ENCODE results near the gene ADISSP. TPM values are rescaled to one million over a fixed set of nuclear protein-coding genes. Genes with fewer than 3 reads are reported as not detected.

The ADISSP gene
- total RNA-seq, 6 experiments from 2014 or later: 86.0 to 105 (median 89.9) TPM

- no peak for DNase-seq
- H3K27me3 Mint-ChIP-seq (ENCODE audit: insufficient read depth): peaks cover 10% of the 10 kb centered on the region
- peaks cover 7% of the 10 kb centered on the region; the same call in 1 of the 2 replicates for H3K4me1 Mint-ChIP-seq (ENCODE audit: low read depth)
- H3K9me3 Mint-ChIP-seq: no peaks in the 10 kb centered on the region
- no peaks in the 10 kb centered on the region for H3K36me3 Mint-ChIP-seq (ENCODE audit: low read depth)
- H3K4me3 Mint-ChIP-seq: no peak overlapping the region
- no peak for TF ChIP-seq CTCF (IDR thresholded peaks at IDR 0.05)
- no peak overlapping the region for H3K27ac Mint-ChIP-seq
These were observed 60.0 kb downstream of the ADISSP start for GRCh38 chr20:3707508-3707899.

GRCh38 chr20:3706774-3707507 lies 60.6 kb downstream of the ADISSP start:
- peak; percentile 33 for DNase-seq
- Mint-ChIP-seq H3K4me1 (ENCODE audit: low read depth) (peaks cover 7% of the 10 kb centered on the region; the same call in 1 of the 2 replicates), H3K27ac (no peak overlapping the region), H3K9me3 (no peaks in the 10 kb centered on the region), H3K27me3 (ENCODE audit: insufficient read depth) (peaks cover 10% of the 10 kb centered on the region), H3K36me3 (ENCODE audit: low read depth) (no peaks in the 10 kb centered on the region), H3K4me3 (no peak overlapping the region)
- TF ChIP-seq CTCF (IDR thresholded peaks at IDR 0.05): no peak

- Mint-ChIP-seq H3K4me3 (no peak overlapping the region), H3K36me3 (ENCODE audit: low read depth) (no peaks in the 10 kb centered on the region), H3K4me1 (ENCODE audit: low read depth) (peaks cover 7% of the 10 kb centered on the region; the same call in 1 of the 2 replicates), H3K27ac (no peak overlapping the region), H3K27me3 (ENCODE audit: insufficient read depth) (peaks cover 9% of the 10 kb centered on the region), H3K9me3 (no peaks in the 10 kb centered on the region)
- TF ChIP-seq CTCF (IDR thresholded peaks at IDR 0.05): no peak
- no peak for DNase-seq
These were observed 61.4 kb downstream of the ADISSP start for GRCh38 chr20:3705970-3706739.

DNA sequence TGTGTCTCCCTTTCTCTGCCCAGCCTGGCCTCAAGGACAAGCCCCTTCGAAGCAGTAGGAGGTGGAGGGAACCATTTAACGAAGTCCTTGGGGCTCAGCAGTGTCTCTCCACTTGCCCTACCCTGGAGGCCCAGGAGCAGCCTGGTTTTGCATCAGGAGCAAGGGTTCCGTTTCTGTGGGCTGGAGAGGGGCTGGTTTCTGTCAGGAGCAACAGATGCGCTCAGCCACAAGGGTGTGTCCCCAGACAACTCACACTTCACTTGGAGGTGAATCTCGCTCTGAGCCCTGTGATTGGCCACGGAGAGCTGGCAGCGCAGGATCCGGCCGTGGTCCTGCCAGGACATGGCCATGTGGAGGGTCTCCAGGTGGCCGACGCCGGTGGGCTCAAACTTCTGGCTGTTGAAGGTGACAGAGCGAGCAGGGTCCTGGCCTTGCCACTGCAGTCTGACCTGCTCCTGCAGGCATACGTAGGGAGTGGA lies 62.0 kb downstream of the ADISSP start:
- Mint-ChIP-seq H3K27ac (no peak overlapping the region), H3K9me3 (no peaks in the 10 kb centered on the region), H3K27me3 (ENCODE audit: insufficient read depth) (peaks cover 9% of the 10 kb centered on the region), H3K36me3 (ENCODE audit: low read depth) (no peaks in the 10 kb centered on the region), H3K4me1 (ENCODE audit: low read depth) (peaks cover 7% of the 10 kb centered on the region; the same call in 1 of the 2 replicates), H3K4me3 (no peak overlapping the region)
- no peak for TF ChIP-seq CTCF (IDR thresholded peaks at IDR 0.05)
- no peak for DNase-seq

DNA sequence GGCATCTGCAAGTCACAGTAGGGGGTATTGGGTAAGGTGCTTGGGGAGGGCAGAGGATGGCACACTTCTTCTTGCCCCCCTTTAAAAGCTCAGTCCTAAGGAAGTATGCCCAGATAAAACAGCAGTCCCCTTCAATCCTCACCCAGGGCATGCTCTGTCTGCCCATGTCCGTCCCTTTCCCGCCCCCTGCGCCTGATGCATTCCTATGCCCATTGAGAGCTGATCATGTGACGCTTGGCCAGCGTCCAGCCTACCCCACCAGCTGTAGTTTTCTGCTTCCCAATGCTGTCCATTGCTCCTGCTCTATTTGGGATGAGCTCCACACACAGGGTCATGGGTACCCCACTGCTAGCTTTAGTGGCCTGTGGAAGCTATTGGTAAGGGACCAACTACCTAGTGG lies 63.5 kb downstream of the ADISSP start:
- TF ChIP-seq CTCF (IDR thresholded peaks at IDR 0.05): no peak
- H3K27me3 Mint-ChIP-seq (ENCODE audit: insufficient read depth): peaks cover 9% of the 10 kb centered on the region
- H3K4me1 Mint-ChIP-seq (ENCODE audit: low read depth): peaks cover 7% of the 10 kb centered on the region; the same call in 1 of the 2 replicates
- no peaks in the 10 kb centered on the region for H3K36me3 Mint-ChIP-seq (ENCODE audit: low read depth)
- H3K9me3 Mint-ChIP-seq: no peaks in the 10 kb centered on the region
- H3K4me3 Mint-ChIP-seq: no peak overlapping the region
- no peak overlapping the region for H3K27ac Mint-ChIP-seq
- no peak for DNase-seq

Other genes with a start within 250 kb of the ADISSP start
- gene GFRA4, start 104.4 kb downstream of the ADISSP start, total RNA-seq (2021; fragmentation: NEBNext Ultra II Directional; extraction: Animal tissue kit (Norgen Biotek cat#: 25700)): not detected
- gene ADAM33, start 85.7 kb downstream of the ADISSP start, total RNA-seq (2021; fragmentation: NEBNext Ultra II Directional; extraction: Animal tissue kit (Norgen Biotek cat#: 25700)): 10 to 100 TPM; 81.5 to 96.1 (median 87.6) TPM
- gene SIGLEC1, start 55.2 kb downstream of the ADISSP start, total RNA-seq (2021; fragmentation: NEBNext Ultra II Directional; extraction: Animal tissue kit (Norgen Biotek cat#: 25700)): not detected
- gene HSPA12B, start 35.1 kb downstream of the ADISSP start, total RNA-seq (2021; fragmentation: NEBNext Ultra II Directional; extraction: Animal tissue kit (Norgen Biotek cat#: 25700)): not detected
- gene SPEF1, start 13.7 kb upstream of the ADISSP start, total RNA-seq (2021; fragmentation: NEBNext Ultra II Directional; extraction: Animal tissue kit (Norgen Biotek cat#: 25700)): under 1 TPM in 5 of 6 experiments, not detected in 1; 0.19 to 0.48 (median 0.36) TPM
- gene CENPB, start 19.0 kb upstream of the ADISSP start, total RNA-seq (2021; fragmentation: NEBNext Ultra II Directional; extraction: Animal tissue kit (Norgen Biotek cat#: 25700)): 100 to 1,000 TPM; 109 to 128 (median 117) TPM
- 10 to 100 TPM; 44.9 to 92.6 (median 84.5) TPM for gene CDC25B, start 28.6 kb upstream of the ADISSP start, total RNA-seq (2021; fragmentation: NEBNext Ultra II Directional; extraction: Animal tissue kit (Norgen Biotek cat#: 25700))
- gene AP5S1, start 52.8 kb upstream of the ADISSP start, total RNA-seq (2021; fragmentation: NEBNext Ultra II Directional; extraction: Animal tissue kit (Norgen Biotek cat#: 25700)): 10 to 100 TPM; 17.7 to 21.7 (median 19.4) TPM
- gene MAVS, start 79.1 kb upstream of the ADISSP start, total RNA-seq (2021; fragmentation: NEBNext Ultra II Directional; extraction: Animal tissue kit (Norgen Biotek cat#: 25700)): 10 to 100 TPM; 38.8 to 44.8 (median 40.6) TPM
- gene PANK2, start 121.6 kb upstream of the ADISSP start, total RNA-seq (2021; fragmentation: NEBNext Ultra II Directional; extraction: Animal tissue kit (Norgen Biotek cat#: 25700)): 10 to 100 TPM; 34.5 to 40.7 (median 38.3) TPM
- gene RNF24, start 247.8 kb upstream of the ADISSP start, total RNA-seq (2021; fragmentation: NEBNext Ultra II Directional; extraction: Animal tissue kit (Norgen Biotek cat#: 25700)): 10 to 100 TPM; 21.3 to 26.6 (median 24.7) TPM